Keratinocyte (primary cell): Measurements from ENCODE around the gene ELAVL1. TPM values are rescaled to one million over a fixed set of nuclear protein-coding genes. Genes with fewer than 3 reads are reported as not detected.

ENCODE experiments used
- DNase-seq: peaks from one replicate; pipeline ENCODE4 v3.0.0-alpha.2; 2011; ENCODE audit warnings: low read depth, missing footprints, low spot score
- FAIRE-seq: peaks from 2 replicates; lab custom pipeline; 2011; peaks lifted over from hg19 to GRCh38; lab: Jason Lieb, UNC
- H2AFZ ChIP-seq: 2 replicates; pipeline ENCODE4 v1.6.0; 2012; ENCODE audit warnings: low read length, control low read depth, inconsistent platforms; ENCODE audit not compliant: control insufficient read depth
- H3K27ac ChIP-seq: 2 replicates; pipeline ENCODE4 v1.5.1; 2011; ENCODE audit warnings: low read length; ENCODE audit not compliant: control insufficient read depth, insufficient read depth
- H3K27me3 ChIP-seq: 3 replicates; pipeline ENCODE4 v1.6.0; 2011; ENCODE audit warnings: low read length; ENCODE audit not compliant: control insufficient read depth, insufficient read depth; ENCODE audit errors: extremely low read depth
- H3K36me3 ChIP-seq, 2 experiments: 2 replicates in 1 of 2; 3 replicates in 1 of 2; pipeline ENCODE4 v1.5.1; 2011; ENCODE audit warnings: low read length in 2 of 2, mild to moderate bottlenecking in 1 of 2; ENCODE audit not compliant: control insufficient read depth in 2 of 2, insufficient read depth in 2 of 2; ENCODE audit errors: extremely low read depth in 1 of 2
- H3K4me1 ChIP-seq: 3 replicates; pipeline ENCODE4 v1.5.1; 2011; ENCODE audit warnings: low read length; ENCODE audit not compliant: control insufficient read depth, insufficient read depth; ENCODE audit errors: extremely low read depth
- H3K4me2 ChIP-seq: 3 replicates; pipeline ENCODE4 v1.6.0; 2011; ENCODE audit warnings: low read depth, low read length; ENCODE audit not compliant: control insufficient read depth, insufficient read depth; ENCODE audit errors: extremely low read depth
- H3K4me3 ChIP-seq, 3 experiments: fragments of 200-600 bp in 1 of 3; sonication (generic) in 1 of 3; 2 replicates in 2 of 3; 3 replicates in 1 of 3; pipeline ENCODE4 v1.5.1; 2011 to 2016; ENCODE audit warnings: low read length in 3 of 3, mild to moderate bottlenecking in 3 of 3, control low read depth in 2 of 3, inconsistent platforms in 1 of 3, low read depth in 1 of 3, mixed read lengths in 1 of 3, mixed run types in 1 of 3, moderate library complexity in 1 of 3; ENCODE audit not compliant: control insufficient read depth in 2 of 3, insufficient read depth in 2 of 3; ENCODE audit errors: extremely low read depth in 1 of 3
- H3K79me2 ChIP-seq: 2 replicates; pipeline ENCODE4 v1.6.0; 2012; ENCODE audit warnings: low read length; ENCODE audit not compliant: control insufficient read depth, insufficient read depth
- H3K9ac ChIP-seq: 3 replicates; pipeline ENCODE4 v1.6.0; 2011; ENCODE audit warnings: low read length; ENCODE audit not compliant: control insufficient read depth, insufficient read depth; ENCODE audit errors: extremely low read depth
- H3K9me1 ChIP-seq: 3 replicates; pipeline ENCODE4 v1.6.0; 2011; ENCODE audit warnings: low read length; ENCODE audit not compliant: control insufficient read depth, insufficient read depth; ENCODE audit errors: extremely low read depth
- H3K9me3 ChIP-seq: 2 replicates; pipeline ENCODE4 v1.5.1; 2012; ENCODE audit warnings: low read depth, low read length; ENCODE audit not compliant: control insufficient read depth
- H4K20me1 ChIP-seq: 3 replicates; pipeline ENCODE4 v1.6.0; 2011; ENCODE audit warnings: low read length; ENCODE audit not compliant: control insufficient read depth, insufficient read depth; ENCODE audit errors: extremely low read depth
- CTCF ChIP-seq, 3 experiments: IDR thresholded peaks in 1 of 3; conservative IDR thresholded peaks in 1 of 3; optimal IDR thresholded peaks in 1 of 3; 2 replicates in 2 of 3; 3 replicates in 1 of 3; pipeline versions ENCODE3 to v1.5.1; 2011; ENCODE audit warnings: low read length in 3 of 3, mild to moderate bottlenecking in 3 of 3, moderate library complexity in 2 of 3, control low read depth in 1 of 3, inconsistent platforms in 1 of 3; ENCODE audit not compliant: insufficient read depth in 2 of 3; ENCODE audit errors: extremely low read depth in 1 of 3
- EZH2 ChIP-seq: IDR thresholded peaks from one replicate; pipeline ENCODE4 v1.6.1; 2012; ENCODE audit warnings: inconsistent platforms, mild to moderate bottlenecking, low read length, moderate library complexity
- dilution Hi-C: fragments of 300-500 bp; cut with MboI; formaldehyde crosslinking; loops from one replicate; pipeline ENCODE4 v1.7.0; 2020; ENCODE audit warnings: low sequenced_read_pairs; ENCODE audit not compliant: extremely low pct_ligation_motif_present
- polyA plus RNA-seq, 5 experiments: library from polyadenylated mRNA; depleted of rRNA in 3 of 5; stranded (reverse) in 3 of 5; stranded (forward) in 1 of 5; unstranded in 1 of 5; fragments of >200 nt; gene quantifications; 1 replicate in 1 of 5; 2 replicates in 3 of 5; 3 replicates in 1 of 5; pipeline versions ENCODE4 v1.2.1 to v1.2.3, GENCODE V29; 2011 to 2012; ENCODE audit warnings: missing spikeins in 2 of 5, low read depth in 1 of 5, low replicate concordance in 1 of 5

The ELAVL1 gene
- polyA plus RNA-seq, 1 donor (not counting 4 experiments of a cell fraction or from before 2014, with no cell fraction given) = 46.9 TPM

GRCh38 chr19:7965259-7965841 is 40.1 kb downstream of the ELAVL1 start:
- Histone ChIP-seq H4K20me1 (no peaks in the 10 kb centered on the region), H3K27me3 (no peaks in the 10 kb centered on the region), H3K9ac (no peak overlapping the region), H3K9me1 (no peaks in the 10 kb centered on the region), H2AFZ (no peak overlapping the region), H3K27ac (no peak overlapping the region), H3K36me3 (peaks cover 25 to 28% of the 10 kb centered on the region in 2 experiments), H3K4me3 (no peak overlapping the region), H3K9me3 (no peaks in the 10 kb centered on the region), H3K4me2 (no peak overlapping the region), H3K4me1 (no peaks in the 10 kb centered on the region), H3K79me2 (no peaks in the 10 kb centered on the region)
- DNase-seq = no peak
- dilution Hi-C loops = no loop called here
- no peak for FAIRE-seq
- TF ChIP-seq EZH2 (no peak), CTCF (optimal IDR thresholded peaks at IDR 0.05 in 1 of 3, IDR thresholded peaks at IDR 0.05 in 1 of 3, conservative IDR thresholded peaks at IDR 0.05 in 1 of 3; ENCODE audit: extremely low read depth in 1 of 3, insufficient read depth in 2 of 3, low read length in 3 of 3) (no peak)

GRCh38 chr19:7963566-7963965 is 41.9 kb downstream of the ELAVL1 start:
- H3K27ac ChIP-seq = no peak overlapping the region
- FAIRE-seq = no peak
- no peak overlapping the region for H2AFZ ChIP-seq
- H3K9me1 ChIP-seq = no peaks in the 10 kb centered on the region
- H3K4me1 ChIP-seq = no peaks in the 10 kb centered on the region
- H3K79me2 ChIP-seq = no peaks in the 10 kb centered on the region
- dilution Hi-C loops = no loop called here
- peaks cover 20 to 27% of the 10 kb centered on the region in 2 experiments for H3K36me3 ChIP-seq
- no peak overlapping the region for H3K4me3 ChIP-seq
- no peak for TF ChIP-seq EZH2
- no peak for TF ChIP-seq CTCF (optimal IDR thresholded peaks at IDR 0.05 in 1 of 3, IDR thresholded peaks at IDR 0.05 in 1 of 3, conservative IDR thresholded peaks at IDR 0.05 in 1 of 3; ENCODE audit: extremely low read depth in 1 of 3, insufficient read depth in 2 of 3, low read length in 3 of 3)
- no peak overlapping the region for H3K9ac ChIP-seq
- no peaks in the 10 kb centered on the region for H3K27me3 ChIP-seq
- no peaks in the 10 kb centered on the region for H4K20me1 ChIP-seq
- no peak overlapping the region for H3K4me2 ChIP-seq
- DNase-seq = no peak
- no peaks in the 10 kb centered on the region for H3K9me3 ChIP-seq
